IPS-NIHi11 (cell line): ENCODE data around the gene MCM3AP.
A peak's percentile ranks its signal among the peaks of the same experiment; 100 is the strongest.

ENCODE experiments used
- DNase-seq: peaks from one replicate; pipeline ENCODE4 v3.0.0; 2012; ENCODE audit warnings: mixed read lengths, low spot score

The MCM3AP gene

DNA sequence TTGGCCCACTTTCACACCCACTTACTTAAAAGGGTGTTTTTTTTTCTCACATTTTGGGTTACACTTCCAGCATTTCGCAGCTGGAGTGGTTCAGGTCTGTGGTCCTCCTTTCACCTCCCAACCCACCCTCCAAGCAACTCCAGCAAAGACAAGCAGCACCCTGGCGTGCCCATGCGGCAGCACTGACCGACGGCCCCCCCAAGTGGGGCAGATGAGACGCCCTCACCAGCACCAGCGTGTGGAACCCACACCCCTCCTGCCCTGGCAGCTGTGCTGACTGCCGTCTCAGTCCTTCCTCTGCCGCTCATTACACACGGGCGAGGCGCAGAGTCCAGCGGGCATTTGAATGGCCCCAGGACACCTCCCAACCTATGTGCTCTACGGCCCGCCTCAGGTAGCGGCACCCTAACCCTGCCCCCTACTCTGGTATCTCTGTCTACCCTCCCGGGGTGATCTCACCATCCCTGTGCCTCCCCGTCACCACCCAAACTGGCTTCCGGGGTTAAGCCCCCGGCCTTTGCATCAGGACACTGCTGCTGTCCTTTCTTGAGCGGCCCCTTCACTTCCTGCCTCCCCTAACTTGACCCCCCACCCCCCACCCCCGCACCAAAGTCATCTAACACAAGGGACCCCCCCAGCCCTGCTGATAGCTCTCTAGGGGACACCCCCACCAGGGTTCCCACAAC lies 67.8 kb downstream of the MCM3AP start:
- no peak for DNase-seq

GRCh38 chr21:46216132-46216747 lies 69.2 kb downstream of the MCM3AP start:
- DNase-seq: no peak

- no peak for DNase-seq
Observed at GRCh38 chr21:46215436-46216131, 69.8 kb downstream of the MCM3AP start.

GRCh38 chr21:46214478-46215340 lies 70.7 kb downstream of the MCM3AP start:
- no peak for DNase-seq

- DNase-seq: no peak
Observed at GRCh38 chr21:46213620-46214286, 71.7 kb downstream of the MCM3AP start.

DNA sequence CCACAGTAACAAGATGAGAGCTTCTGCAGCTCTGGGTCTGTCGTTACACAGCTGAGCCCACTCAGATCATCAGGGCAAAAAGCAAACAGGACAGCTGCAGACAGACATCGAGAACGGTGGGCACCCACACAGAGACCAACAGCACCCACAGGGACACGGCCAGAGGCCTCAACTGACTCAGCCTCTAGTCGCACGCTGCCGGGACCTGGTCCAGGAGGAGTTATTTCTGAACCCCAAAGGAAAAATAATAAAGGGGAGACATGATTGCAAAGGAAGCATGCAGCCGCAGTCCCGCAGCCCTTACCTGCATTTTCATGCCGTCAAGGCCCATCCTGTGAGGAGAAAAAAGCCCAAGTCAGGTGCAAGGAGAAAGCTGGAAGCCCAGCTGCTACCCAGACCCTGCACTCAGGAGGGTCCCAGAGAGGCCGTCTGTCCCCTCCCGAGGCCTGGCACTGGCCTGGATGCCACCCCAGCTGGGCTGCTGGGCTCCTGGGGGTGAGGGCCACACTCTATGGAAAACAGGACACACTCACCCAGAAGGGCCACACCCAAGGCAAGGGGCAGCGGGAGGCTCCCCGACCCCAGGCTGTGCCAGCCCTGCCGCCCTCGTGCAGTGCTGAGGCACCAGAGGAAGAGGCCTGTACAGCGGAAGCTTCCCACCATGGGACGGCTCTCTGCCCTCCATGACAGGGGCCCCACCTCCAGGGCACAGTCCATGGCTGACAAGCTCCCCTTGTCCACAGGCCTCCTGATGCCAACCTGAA lies 72.5 kb downstream of the MCM3AP start:
- DNase-seq: no peak

GRCh38 chr21:46211786-46212720 lies 73.4 kb downstream of the MCM3AP start:
- DNase-seq: no peak

GRCh38 chr21:46211376-46211775 lies 74.0 kb downstream of the MCM3AP start:
- no peak for DNase-seq

- peak; percentile 43 for DNase-seq
Observed at GRCh38 chr21:46210378-46211136, 74.9 kb downstream of the MCM3AP start.

DNA sequence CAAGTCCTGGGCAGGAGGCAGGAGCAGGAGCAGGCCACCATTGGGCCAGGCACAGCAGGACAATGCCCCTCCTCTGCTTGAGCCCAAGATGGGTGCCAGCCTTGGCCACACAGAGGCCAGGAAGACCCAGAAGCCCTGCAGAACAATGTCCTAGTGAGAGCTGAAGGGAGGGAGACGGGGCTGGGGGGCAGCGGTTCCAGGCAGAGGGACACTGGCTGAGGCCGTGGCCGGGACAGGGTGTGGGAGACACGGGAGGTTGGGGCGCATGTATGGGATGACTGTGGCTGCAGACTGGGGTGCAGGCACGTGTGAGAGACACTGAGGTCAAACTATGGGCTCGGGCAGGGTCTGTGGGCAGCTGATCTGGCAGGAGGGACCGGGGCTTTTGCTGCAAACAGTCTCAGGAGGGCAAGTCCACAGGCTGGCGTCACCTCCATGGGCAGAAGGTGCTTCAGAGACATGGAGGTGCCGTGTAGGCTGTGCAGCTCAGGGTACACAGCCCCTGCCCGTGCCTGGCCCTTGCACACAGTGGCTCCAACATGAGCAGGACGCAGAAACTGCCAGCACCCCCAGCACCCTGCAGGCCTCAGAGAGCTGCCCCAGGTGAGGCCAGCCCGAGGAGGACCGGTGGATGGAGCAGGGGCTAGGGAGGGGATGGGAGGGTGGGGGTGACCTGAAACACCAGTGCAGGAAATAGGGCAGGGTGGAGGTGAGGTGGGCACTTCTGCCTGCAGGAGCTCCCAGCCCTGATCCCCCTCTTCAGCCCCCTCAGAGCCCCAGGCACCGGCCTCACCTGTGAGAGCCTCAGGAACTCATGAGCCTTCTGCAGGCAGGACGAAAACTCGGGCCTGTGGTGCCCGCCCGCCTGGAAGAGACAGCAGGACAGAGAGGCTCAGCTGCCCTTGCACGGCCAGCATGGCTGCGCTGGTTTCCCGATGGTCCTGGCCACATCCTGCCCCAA lies 76.4 kb downstream of the MCM3AP start:
- no peak for DNase-seq

GRCh38 chr21:46207920-46208591 lies 77.4 kb downstream of the MCM3AP start:
- no peak for DNase-seq

- DNase-seq: no peak
Observed at GRCh38 chr21:46207006-46207919, 78.1 kb downstream of the MCM3AP start.

DNA sequence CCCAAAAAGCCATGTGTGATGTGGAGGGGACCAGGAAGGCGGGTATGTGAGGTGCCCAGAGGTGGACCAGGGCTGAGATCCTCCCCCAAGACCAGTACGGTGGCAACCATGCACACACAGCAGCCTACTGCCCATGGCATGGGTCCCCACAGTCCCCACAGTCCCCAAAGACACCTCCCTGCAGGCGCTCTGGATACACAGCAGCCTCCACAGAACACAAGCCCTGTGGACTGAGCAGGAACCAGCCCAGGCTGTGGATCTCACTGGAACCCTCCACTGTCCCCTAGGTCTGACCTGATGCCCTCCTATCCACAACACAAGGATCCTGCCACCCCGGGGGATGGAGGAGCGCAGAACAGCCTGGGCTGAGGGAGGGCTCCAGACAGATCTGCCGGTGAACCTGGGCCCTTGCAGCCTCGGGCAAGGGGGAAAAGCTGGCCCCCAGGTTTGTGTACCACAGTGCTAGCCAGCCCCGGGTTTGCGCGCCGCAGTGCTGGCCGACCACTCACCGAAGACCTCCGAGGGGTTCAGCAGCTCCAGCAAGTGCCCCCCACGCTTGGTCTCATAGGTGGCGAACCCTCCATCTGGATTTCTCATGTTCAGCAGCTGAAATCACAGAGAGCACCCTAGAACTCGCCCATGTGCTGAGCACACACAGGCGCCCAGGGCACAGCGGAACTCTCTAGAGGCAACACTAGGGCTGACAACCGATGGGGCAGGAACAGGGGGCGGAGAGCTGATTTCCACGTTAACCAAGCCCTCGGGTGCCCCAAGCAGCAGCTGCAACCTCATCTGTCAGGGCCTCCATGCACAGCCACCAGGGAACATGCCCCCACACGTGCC lies 79.0 kb downstream of the MCM3AP start:
- no peak for DNase-seq

GRCh38 chr21:46205766-46206162 lies 79.6 kb downstream of the MCM3AP start:
- DNase-seq: no peak

GRCh38 chr21:46205166-46205565 lies 80.2 kb downstream of the MCM3AP start:
- DNase-seq: no peak
